ENCODE results near the gene GP1BB. TPM values are rescaled to one million over a fixed set of nuclear protein-coding genes. Genes with fewer than 3 reads are reported as not detected.

The GP1BB gene
- total and polyA plus RNA-seq, 10 of the 15 experiments (the other 5 are each of a cell fraction or from before 2014, with no cell fraction given): 0.05 to 0.28 (median 0.28) TPM; not detected in 7

GRCh38 chr22:19732403-19733113 lies 9.2 kb downstream of the GP1BB start (continued):
- no peak for TF ChIP-seq PRDM15 (CRISPR knock-in tag; IDR thresholded peaks at IDR 0.05)
- TF ChIP-seq MYC (IDR thresholded peaks at IDR 0.05; ENCODE audit: insufficient read depth, insufficient read length, insufficient replicate concordance, low read length, severe bottlenecking): no peak

GRCh38 chr22:19733755-19734154 lies 10.4 kb downstream of the GP1BB start:
- CTCF ChIA-PET: interaction anchor here (1.8 kb wide), 1 partner anchor 39 kb away, joined by 4 read pairs; no protein-coding TSS in a partner anchor
- POLR2A ChIA-PET: no interaction called here
- RAD21 ChIA-PET (ENCODE audit: unreplicated experiment): interaction anchor here (1.1 kb wide), 1 partner anchor 176 kb away, joined by 3 read pairs; no protein-coding TSS in a partner anchor

More at GRCh38 chr22:19733755-19734154, 10.4 kb downstream of the GP1BB start:
- in situ Hi-C loops (cut with MboI) (loop anchor here (5.0 kb wide), 1 partner anchor 184 kb away; no protein-coding TSS in a partner anchor), intact Hi-C loops (cut with micrococcal nuclease; ENCODE audit: unreplicated experiment) (no loop called here)
- Histone ChIP-seq H3K27me3 (replicated peaks in 1 of 2; ENCODE audit: control insufficient read depth in 2 of 2, insufficient read depth in 2 of 2, low read length in 1 of 2) (no peaks in the 10 kb centered on the region), H3K9ac (ENCODE audit: control insufficient read depth, insufficient read depth, low read length) (no peak overlapping the region), H3K36me3 (ENCODE audit: control insufficient read depth in 2 of 2, insufficient read depth in 2 of 2, low read length in 1 of 2) (no peaks in the 10 kb centered on the region), H3K4me2 (ENCODE audit: control insufficient read depth, insufficient read depth) (no peak overlapping the region), H3K9me3 (replicated peaks; ENCODE audit: control insufficient read depth, insufficient read depth, low read length) (no peaks in the 10 kb centered on the region), H4K20me1 (ENCODE audit: control insufficient read depth, insufficient read depth) (no peaks in the 10 kb centered on the region; the same call in 1 of the 2 replicates), H3K4me1 (ENCODE audit: control insufficient read depth, insufficient read depth, low read length) (no peaks in the 10 kb centered on the region), H3K4me3 (no peak overlapping the region), H2AFZ (ENCODE audit: control insufficient read depth, low read depth, low read length) (no peak overlapping the region), H3K79me2 (ENCODE audit: control insufficient read depth, insufficient read depth, low read length) (no peaks in the 10 kb centered on the region), H3K27ac (ENCODE audit: control insufficient read depth, insufficient read depth) (no peak overlapping the region)
- ATAC-seq: no peak
- WGBS (ENCODE audit: insufficient coverage, insufficient replicate concordance, low lambda C conversion rate, missing lambda C conversion rate): 18% methylated on average over 5 of the region's 5 CpGs
- DNase-seq (ENCODE audit: low read depth, low spot score): no peak
- TF ChIP-seq SIN3A (IDR thresholded peaks at IDR 0.05; ENCODE audit: low read depth, low read length): no peak
- FAIRE-seq: no peak
- SMC1A ChIA-PET (ENCODE audit: uncharacterized antibody, unreplicated experiment): no interaction called here
- BruUV-seq (replicated peaks): no TSS peak
